Loucy (cell line): ENCODE measurements around the gene RSRC1.

Source experiments
- H2AFZ ChIP-seq: fragments of 200-600 bp; sonication (generic); 2 replicates; pipeline ENCODE4 v1.6.0; 2016; ENCODE audit warnings: antibody characterized with exemption, mild to moderate bottlenecking, low read length, moderate library complexity
- H3F3A ChIP-seq: fragments of 200-600 bp; 2 replicates; pipeline ENCODE4 v1.6.0; 2016; ENCODE audit warnings: antibody characterized with exemption, low read depth, mild to moderate bottlenecking
- H3K27me3 ChIP-seq: fragments of 200-600 bp; sonication (generic); 2 replicates; pipeline ENCODE4 v1.6.1; 2014; ENCODE audit warnings: low read length, mild to moderate bottlenecking; ENCODE audit not compliant: insufficient read depth, poor library complexity, severe bottlenecking
- H3K36me3 ChIP-seq: fragments of 200-600 bp; sonication (generic); 2 replicates; pipeline ENCODE4 v1.6.1; 2016; ENCODE audit warnings: low read length; ENCODE audit not compliant: insufficient read depth
- H3K4me1 ChIP-seq: fragments of 200-600 bp; sonication (generic); 2 replicates; pipeline ENCODE4 v1.5.1; 2014; ENCODE audit warnings: low read length, mild to moderate bottlenecking; ENCODE audit not compliant: insufficient read depth, poor library complexity, severe bottlenecking
- H3K4me2 ChIP-seq: fragments of 200-600 bp; sonication (generic); 2 replicates; pipeline ENCODE4 v1.6.0; 2014; ENCODE audit warnings: antibody characterized with exemption, low read length, low read depth, mild to moderate bottlenecking; ENCODE audit not compliant: poor library complexity, severe bottlenecking
- H3K4me3 ChIP-seq: fragments of 200-600 bp; sonication (generic); 2 replicates; pipeline ENCODE4 v1.5.1; 2014; ENCODE audit warnings: low read length, mild to moderate bottlenecking, mixed read lengths; ENCODE audit not compliant: poor library complexity, severe bottlenecking
- H3K79me2 ChIP-seq: fragments of 200-600 bp; sonication (generic); 2 replicates; pipeline ENCODE4 v1.6.1; 2014; ENCODE audit warnings: low read length; ENCODE audit not compliant: insufficient read depth
- H3K9ac ChIP-seq: fragments of 200-600 bp; sonication (generic); 2 replicates; pipeline ENCODE4 v1.6.0; 2014; ENCODE audit warnings: mild to moderate bottlenecking, low read depth, low read length, moderate library complexity; ENCODE audit not compliant: poor library complexity, severe bottlenecking
- H3K9me2 ChIP-seq: fragments of 200-600 bp; sonication (generic); replicated peaks from 2 replicates; pipeline ENCODE4 v1.6.1; 2016; ENCODE audit warnings: low read depth, low read length, mixed read lengths
- H3K9me3 ChIP-seq: fragments of 200-600 bp; sonication (generic); 2 replicates; pipeline ENCODE4 v1.6.1; 2014; ENCODE audit warnings: mild to moderate bottlenecking, antibody characterized with exemption, low read length, low read depth; ENCODE audit not compliant: insufficient read depth
- H4K20me1 ChIP-seq: fragments of 200-600 bp; sonication (generic); 2 replicates; pipeline ENCODE4 v1.6.0; 2014; ENCODE audit warnings: antibody characterized with exemption, low read length, mild to moderate bottlenecking; ENCODE audit not compliant: insufficient read depth, poor library complexity, severe bottlenecking
- CTCF ChIP-seq: fragments of 200-600 bp; sonication (generic); conservative IDR thresholded peaks from 2 replicates; pipeline ENCODE4 v1.5.1; 2014; ENCODE audit warnings: mild to moderate bottlenecking, antibody characterized with exemption, low read length
- EZH2phosphoT487 ChIP-seq: fragments of 200-600 bp; IDR thresholded peaks from 2 replicates; pipeline ENCODE4 v1.6.1; 2018; ENCODE audit warnings: antibody characterized with exemption, mild to moderate bottlenecking, moderate library complexity, borderline replicate concordance

RSRC1 gene

DNA sequence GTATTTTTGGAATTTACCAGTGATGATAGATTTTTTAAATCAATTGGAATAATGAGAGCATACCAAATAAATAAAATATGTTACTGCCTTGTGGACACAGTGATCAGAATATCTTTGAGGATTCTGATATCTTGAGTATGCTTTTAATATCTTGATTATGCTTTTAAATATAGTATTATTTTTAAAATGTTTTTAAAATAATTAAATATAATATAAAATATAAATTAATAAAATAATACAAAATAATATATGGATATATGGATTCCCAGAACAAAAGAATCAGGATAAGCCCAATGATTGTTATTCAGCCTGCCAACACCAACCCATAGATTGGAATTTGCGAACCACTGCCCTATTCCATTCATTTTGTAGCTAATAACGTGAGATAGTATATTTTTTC is 369.2 kb downstream of the RSRC1 start:
- Histone ChIP-seq H3F3A (no peaks in the 10 kb centered on the region), H4K20me1 (no peaks in the 10 kb centered on the region), H3K79me2 (no peaks in the 10 kb centered on the region), H3K36me3 (peaks cover 4% of the 10 kb centered on the region; the same call in 1 of the 2 replicates), H3K9ac (no peak overlapping the region), H3K4me2 (no peak overlapping the region), H3K4me3 (no peak overlapping the region), H3K4me1 (no peaks in the 10 kb centered on the region), H3K9me2 (no peaks in the 10 kb centered on the region), H3K9me3 (no peaks in the 10 kb centered on the region), H2AFZ (no peak overlapping the region), H3K27me3 (no peaks in the 10 kb centered on the region)
- TF ChIP-seq CTCF, result no peak
- no peak for TF ChIP-seq EZH2phosphoT487

GRCh38 chr3:158483701-158484235 is 373.9 kb downstream of the RSRC1 start:
- Histone ChIP-seq H2AFZ (no peak overlapping the region), H3F3A (no peaks in the 10 kb centered on the region), H3K27me3 (no peaks in the 10 kb centered on the region), H3K36me3 (no peaks in the 10 kb centered on the region), H3K79me2 (no peaks in the 10 kb centered on the region), H4K20me1 (no peaks in the 10 kb centered on the region), H3K9me2 (no peaks in the 10 kb centered on the region), H3K4me2 (no peak overlapping the region), H3K4me3 (no peak overlapping the region), H3K4me1 (no peaks in the 10 kb centered on the region), H3K9me3 (no peaks in the 10 kb centered on the region), H3K9ac (no peak overlapping the region)
- TF ChIP-seq EZH2phosphoT487 (no peak), CTCF (no peak)

GRCh38 chr3:158486200-158486599 is 376.3 kb downstream of the RSRC1 start:
- Histone ChIP-seq H2AFZ (no peak overlapping the region), H3K36me3 (no peaks in the 10 kb centered on the region), H3K79me2 (no peaks in the 10 kb centered on the region), H3K9ac (no peak overlapping the region), H4K20me1 (no peaks in the 10 kb centered on the region), H3K9me3 (no peaks in the 10 kb centered on the region), H3K9me2 (no peaks in the 10 kb centered on the region), H3K4me1 (peaks cover 3% of the 10 kb centered on the region), H3K4me2 (no peak overlapping the region), H3K27me3 (no peaks in the 10 kb centered on the region), H3K4me3 (no peak overlapping the region), H3F3A (no peaks in the 10 kb centered on the region)
- no peak for TF ChIP-seq EZH2phosphoT487
- no peak for TF ChIP-seq CTCF
